ENCODE data around the gene OCA2.
"Not testable (repeated sequence)": the region's sequence is repeated elsewhere in the genome, so short reads cannot be mapped to it uniquely, and the experiment has no call there.

The OCA2 gene

DNA sequence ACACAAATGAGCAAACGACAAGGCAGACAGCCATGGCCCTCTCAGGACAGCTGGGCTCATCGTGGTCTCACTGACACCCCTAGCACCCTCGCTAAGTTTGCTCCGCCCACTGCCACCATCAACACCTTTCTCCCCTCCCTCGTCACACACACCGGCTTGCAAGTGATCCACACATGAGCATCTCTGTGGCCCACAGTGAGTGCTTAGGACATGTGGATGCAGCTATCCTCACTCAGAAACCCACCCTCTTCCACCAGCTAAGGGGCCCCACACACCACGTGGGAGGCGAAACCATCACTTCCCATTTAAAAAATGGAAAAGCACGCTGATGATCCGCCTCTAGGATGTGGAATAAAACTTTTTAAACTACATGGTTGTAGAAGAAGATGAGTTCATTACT, 105.6 kb downstream of the OCA2 start:
- DNase-seq, result no peak

GRCh38 chr15:27990521-27991515, 108.3 kb downstream of the OCA2 start:
- DNase-seq, result no peak

GRCh38 chr15:27989838-27990237, 109.3 kb downstream of the OCA2 start:
- no peak for DNase-seq

GRCh38 chr15:27989427-27989826, 109.7 kb downstream of the OCA2 start:
- no peak for DNase-seq

- no peak for DNase-seq
Observed at GRCh38 chr15:27985099-27985498, 114.0 kb downstream of the OCA2 start.

- DNase-seq, result no peak
Observed at GRCh38 chr15:27983496-27983895, 115.6 kb downstream of the OCA2 start.

DNA sequence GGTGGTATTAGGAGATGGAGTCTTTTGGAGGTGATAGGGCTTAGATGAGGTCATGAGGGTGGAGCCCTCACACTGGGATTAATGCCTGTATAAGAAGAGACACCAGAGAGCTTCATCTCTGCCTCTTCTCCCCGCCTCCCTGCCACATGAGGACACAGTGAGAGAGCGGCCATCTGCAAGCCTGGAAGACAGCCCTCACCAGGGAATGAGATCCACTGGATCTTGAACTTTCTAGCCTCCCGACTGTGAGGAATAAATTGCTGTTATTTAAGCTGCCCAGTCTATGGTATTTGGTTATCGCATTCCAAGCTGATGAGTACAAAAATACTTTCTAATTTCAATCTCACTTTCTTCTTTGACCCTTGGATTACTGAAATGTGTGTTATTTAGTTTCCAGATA, 121.4 kb downstream of the OCA2 start:
- DNase-seq, result no peak

DNA sequence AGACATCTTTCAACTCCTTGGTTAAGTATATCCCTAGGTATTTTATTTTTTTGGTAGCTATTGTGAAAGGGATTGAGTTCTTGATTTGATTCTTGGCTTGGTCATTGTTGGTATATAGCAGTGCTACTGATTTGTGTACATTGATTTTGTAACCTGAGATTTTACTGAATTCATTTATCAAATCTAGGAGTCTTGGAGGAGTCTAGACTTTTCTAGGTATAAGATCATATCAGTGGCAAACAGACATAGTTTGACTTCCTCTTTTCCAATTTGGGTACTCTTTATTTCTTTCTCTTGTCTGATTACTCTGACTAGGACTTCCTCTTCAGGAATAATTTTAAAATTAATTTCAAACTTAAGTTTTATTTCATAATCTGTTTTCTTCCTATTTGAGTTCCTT, 125.2 kb downstream of the OCA2 start:
- DNase-seq, result no peak

DNA sequence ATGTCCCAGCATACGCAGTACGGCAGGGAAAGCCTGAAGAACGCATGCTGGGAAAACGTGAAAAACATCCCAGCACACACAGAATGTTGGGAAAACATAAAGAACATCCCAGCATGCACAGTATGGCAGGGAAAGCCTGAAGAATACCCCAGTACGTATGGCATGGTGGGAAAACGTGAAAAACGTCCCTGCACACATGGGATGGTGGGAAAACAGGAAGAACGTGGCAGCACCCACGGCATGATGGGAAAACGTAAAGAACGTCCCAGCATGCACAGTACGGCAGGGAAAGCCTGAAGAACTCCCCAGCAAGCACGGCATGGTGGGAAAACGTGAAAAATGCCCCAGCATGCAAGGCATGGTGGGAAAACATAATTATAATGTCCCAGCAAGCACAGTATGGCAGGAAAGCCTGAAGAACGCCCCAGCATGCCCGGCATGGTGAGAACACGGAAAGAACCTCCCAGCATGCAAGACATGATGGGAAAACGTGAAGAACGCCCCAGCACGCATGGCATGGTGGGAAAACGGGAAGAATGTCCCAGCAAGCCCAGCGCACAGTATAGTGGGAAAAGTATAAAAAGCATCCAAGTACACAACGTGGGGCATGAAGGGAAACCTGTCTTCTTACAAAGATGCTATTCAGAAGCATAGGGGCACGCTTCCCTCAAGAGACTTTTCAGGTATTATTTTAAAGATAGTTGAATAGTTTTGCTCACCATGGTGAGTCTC, 128.3 kb downstream of the OCA2 start:
- no peak for DNase-seq

GRCh38 chr15:27967541-27967940, 131.6 kb downstream of the OCA2 start:
- DNase-seq, result no peak

DNA sequence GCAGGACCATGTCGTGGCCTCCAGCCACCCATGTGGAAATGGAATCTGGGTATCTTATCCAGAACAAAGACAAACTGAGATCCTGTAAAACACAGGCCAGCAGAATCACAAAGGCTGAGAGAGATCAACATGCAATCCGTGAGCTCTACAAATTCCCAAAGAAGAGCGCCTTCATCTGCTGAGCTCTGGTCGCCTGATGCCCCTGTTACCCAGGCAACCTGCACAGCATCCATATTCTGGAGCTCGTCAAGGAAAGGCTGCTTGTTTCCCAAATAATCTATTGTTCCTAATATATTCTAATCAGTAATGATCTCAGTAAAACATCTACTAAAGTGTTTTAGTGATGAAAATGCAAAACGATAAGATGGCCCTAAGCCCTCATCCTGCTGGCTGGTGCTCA, 133.6 kb downstream of the OCA2 start:
- DNase-seq, result no peak

DNA sequence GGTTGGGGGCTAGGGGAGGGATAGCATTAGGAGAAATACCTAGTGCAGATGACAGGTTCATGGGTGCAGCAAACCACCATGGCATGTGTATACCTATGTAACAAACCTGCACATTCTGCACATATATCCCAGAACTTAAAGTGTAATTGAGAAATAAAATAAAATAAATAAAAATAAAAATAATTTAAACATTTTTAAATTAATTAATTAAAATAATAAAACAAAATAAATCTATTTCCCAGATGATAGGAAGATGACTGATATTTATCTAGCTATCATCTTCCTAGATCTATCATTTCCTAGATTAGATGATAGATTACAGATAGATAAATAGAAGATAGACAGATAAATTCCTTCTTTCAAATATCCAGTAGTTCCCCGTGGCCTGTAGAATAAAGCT, 137.3 kb downstream of the OCA2 start:
- no peak for DNase-seq

- no peak for DNase-seq
Observed at GRCh38 chr15:27958911-27959578, 140.1 kb downstream of the OCA2 start.

DNA sequence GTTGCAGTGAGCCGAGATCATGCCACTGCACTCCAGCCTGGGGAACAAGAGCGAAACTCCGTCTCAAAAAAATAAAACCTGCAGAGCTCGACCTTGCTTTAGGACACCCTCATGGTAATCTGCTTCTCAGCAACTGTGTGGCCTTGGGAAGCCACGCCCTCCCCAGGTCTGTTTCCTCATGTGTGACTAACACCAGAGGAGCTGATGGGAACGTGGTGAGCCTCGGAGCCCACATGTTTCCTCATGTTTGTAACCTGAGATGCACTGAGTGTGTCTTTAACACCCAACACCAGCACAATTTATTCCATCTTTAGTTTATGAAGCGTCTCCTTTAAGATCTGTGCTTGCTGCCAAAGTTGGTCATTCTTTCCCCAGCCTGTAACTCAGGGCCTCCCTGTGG, 142.8 kb downstream of the OCA2 start:
- DNase-seq, result no peak

- no peak for DNase-seq
Observed at GRCh38 chr15:27955087-27955486, 144.0 kb downstream of the OCA2 start.

DNA sequence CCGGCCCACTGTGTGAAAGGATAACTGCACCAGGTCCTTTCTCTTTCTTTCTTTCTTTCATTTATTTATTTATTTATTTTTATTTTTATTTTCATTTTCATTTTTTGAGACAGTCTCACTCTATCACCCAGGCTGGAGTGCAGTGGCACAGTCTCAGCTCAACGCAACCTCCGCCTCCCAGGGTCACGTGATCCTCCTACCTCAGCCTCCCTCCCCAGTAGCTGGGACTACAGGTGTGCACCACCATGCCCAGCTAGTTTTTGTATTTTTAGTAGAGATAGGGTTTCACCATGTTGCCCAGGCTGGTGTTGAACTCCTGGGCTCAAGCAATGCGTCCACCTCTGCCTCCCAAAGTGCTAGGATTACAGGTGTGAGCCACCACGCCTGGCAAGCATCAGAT, 146.5 kb downstream of the OCA2 start:
- DNase-seq, result not testable (repeated sequence)

DNA sequence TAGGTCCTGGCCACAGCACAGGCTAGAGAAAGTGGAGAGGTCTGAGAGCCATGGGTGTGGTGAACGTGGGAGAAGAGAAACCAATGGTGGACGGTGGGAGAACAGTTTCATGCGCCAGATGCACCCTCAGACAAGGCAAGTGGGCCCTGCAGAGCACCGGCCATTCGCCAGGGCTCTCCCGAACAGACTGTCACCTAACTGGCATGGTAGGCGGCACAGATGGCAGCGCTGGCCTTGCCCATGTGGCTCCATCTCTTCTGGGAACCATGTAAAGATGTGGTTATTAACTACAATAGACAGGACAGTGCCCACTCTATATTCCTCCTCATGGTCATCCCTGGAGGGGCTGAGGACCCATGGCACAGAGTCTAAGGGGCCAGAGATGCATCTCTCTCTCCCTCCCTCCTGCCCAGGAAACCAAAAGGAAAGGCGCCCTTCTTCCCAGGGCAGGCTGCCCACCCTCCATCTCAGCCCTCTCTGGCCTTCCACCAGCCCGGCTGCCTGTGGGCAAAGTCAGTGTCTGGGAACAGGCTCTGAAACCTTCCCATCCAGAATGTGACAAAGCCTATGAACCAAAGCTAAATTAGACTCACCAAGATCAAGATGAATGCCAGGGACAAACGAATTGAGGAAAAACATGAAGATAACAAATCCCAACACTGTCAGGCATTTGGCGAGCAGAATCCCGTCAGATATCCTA, 147.8 kb downstream of the OCA2 start:
- no peak for DNase-seq

DNA sequence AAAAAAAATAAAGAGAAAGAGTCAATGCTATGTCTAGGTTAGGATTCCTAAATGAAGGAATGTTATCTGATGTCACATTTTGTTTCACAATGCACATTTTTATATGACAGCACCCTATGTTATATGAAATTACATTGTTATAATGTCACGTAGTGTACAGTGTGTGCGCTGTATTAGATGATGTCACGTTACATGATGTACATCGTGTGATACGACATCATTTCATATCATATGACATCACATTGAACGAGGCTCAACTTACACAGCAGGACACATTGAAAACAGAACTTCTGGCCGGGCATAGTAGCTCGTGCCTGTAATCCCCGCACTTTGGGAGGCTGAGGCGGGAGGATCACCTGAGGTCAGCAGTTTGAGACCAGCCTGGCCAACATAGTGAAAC, 150.0 kb downstream of the OCA2 start:
- no peak for DNase-seq

GRCh38 chr15:27939246-27939645, 159.9 kb downstream of the OCA2 start:
- DNase-seq, result no peak

DNA sequence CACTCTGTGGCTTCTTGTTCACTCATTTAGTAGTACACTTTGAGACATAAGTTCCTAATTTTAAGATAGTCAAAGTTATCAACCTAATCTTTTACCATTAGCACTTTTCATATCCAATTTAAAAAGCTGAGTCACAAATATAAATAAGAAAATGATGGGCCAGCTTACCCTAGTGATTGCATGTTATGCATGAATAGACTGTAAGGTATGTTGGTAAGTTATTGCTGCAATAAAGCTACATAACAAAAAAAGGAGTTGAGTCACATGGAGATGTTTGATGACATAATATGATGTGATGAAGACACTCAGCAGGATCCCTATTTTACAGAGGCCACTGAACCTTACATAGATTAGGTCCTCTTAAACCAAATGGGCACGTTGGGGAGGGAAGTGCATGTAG, 161.3 kb downstream of the OCA2 start:
- no peak for DNase-seq

DNA sequence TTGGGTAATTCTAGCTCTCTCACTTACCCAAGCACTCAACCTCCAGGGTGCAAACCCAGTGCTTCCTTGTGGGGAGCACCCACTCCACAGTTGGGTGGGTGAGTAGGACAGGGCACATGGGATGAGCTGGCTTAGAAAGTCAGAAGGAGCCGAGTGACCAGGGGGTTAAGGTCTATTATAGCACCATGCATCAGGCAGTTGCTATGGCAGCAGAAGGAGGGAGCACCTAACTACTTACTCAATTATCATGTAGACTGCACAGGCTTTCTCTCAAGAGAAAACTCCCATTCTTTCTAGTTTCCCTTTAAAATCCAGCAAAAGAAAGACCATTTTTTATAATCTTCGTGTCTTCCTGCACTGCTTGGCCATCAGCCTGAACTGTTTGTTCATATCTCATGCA, 163.0 kb downstream of the OCA2 start:
- no peak for DNase-seq

GRCh38 chr15:27935328-27935727, 163.8 kb downstream of the OCA2 start:
- no peak for DNase-seq

DNA sequence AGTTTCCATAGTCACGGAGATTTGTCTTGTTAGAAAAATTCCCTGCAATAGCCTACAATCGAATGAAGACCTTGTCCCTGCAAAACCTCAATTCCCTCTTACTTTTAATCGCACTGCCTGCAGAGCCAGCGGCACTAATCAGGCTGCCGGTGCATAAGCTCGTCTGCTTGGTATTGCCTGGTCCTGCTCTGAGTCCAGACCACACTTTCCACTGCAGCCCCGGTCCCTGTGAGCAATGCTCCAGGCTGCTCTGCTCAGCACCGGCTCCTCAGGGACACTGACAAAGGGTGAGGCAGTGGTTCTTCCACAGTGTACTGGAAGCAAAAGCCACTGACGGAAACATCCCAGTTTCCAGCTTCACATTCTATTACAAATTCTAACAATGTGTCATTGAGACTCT, 164.3 kb downstream of the OCA2 start:
- DNase-seq, result no peak

Measured in NCI-H1436 (cell line).